ENCODE measurements around the gene GRIA4.

GRCh38 chr11:105897161-105897560 is 287.3 kb downstream of the GRIA4 start:
- TF ChIP-seq, protein P1, sequence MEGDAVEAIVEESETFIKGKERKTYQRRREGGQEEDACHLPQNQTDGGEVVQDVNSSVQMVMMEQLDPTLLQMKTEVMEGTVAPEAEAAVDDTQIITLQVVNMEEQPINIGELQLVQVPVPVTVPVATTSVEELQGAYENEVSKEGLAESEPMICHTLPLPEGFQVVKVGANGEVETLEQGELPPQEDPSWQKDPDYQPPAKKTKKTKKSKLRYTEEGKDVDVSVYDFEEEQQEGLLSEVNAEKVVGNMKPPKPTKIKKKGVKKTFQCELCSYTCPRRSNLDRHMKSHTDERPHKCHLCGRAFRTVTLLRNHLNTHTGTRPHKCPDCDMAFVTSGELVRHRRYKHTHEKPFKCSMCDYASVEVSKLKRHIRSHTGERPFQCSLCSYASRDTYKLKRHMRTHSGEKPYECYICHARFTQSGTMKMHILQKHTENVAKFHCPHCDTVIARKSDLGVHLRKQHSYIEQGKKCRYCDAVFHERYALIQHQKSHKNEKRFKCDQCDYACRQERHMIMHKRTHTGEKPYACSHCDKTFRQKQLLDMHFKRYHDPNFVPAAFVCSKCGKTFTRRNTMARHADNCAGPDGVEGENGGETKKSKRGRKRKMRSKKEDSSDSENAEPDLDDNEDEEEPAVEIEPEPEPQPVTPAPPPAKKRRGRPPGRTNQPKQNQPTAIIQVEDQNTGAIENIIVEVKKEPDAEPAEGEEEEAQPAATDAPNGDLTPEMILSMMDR (IDR thresholded peaks at IDR 0.05; ENCODE audit: insufficient read depth, low read depth, low read length), result no peak
- no peak for TF ChIP-seq EZH2 (IDR thresholded peaks at IDR 0.05; ENCODE audit: insufficient read depth, low read length)
